ENCODE data around the gene ADAM19.

The ADAM19 gene

DNA sequence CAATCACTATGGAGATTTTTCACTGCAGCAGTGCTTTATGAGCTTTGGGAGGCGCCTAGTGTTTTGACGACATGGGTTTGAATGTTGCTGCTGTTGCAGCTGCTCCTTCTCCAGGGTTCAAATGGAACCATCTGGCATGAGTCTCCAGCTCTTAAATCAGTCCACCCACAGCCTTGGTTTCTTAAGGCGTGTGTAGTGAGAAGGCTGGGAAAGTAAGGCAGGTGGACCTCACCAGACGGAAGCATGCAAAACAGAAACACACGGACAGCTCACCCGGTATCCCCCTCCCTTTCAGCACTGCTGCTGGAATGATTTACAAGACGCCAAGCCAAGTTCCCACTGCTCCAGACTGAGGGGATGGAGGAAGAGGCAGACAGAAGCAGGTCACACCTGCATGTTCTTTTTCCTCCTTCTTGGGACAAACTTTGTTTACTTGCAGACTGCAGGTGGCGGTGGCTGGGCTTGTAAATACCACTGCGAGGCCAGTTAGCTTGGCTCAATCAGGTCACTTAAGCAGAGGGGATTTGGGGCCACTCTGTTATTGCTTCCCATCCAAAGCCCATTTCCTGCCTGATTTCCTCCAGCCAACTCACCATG lies 47.4 kb downstream of the ADAM19 start:
- Histone ChIP-seq H4K91ac (ENCODE audit: low read length) (no peak overlapping the region), H3K27me3 (ENCODE audit: control insufficient read depth in 1 of 2, insufficient read depth in 1 of 2, low read length in 2 of 2) (no peaks in the 10 kb centered on the region), H2BK15ac (ENCODE audit: low read depth, poor library complexity, severe bottlenecking) (no peak overlapping the region), H3K9ac (ENCODE audit: low read length) (no peak overlapping the region), H2BK120ac (ENCODE audit: low read depth, low read length) (no peak overlapping the region), H2BK5ac (ENCODE audit: low read depth, low read length, poor library complexity, severe bottlenecking) (no peak overlapping the region), H4K8ac (ENCODE audit: low read length) (no peak overlapping the region), H3K23ac (ENCODE audit: low read length in 2 of 2) (no peak overlapping the region), H3K4me1 (ENCODE audit: control insufficient read depth, insufficient read depth, low read depth, low read length) (peaks cover 5% of the 10 kb centered on the region), H2AK5ac (ENCODE audit: low read length, severe bottlenecking) (no peak overlapping the region), H3K9me3 (ENCODE audit: control insufficient read depth, low read length) (no peaks in the 10 kb centered on the region), H3K4me3 (ENCODE audit: insufficient read depth in 1 of 2, low read depth in 1 of 2, low read length in 2 of 2) (no peak overlapping the region), H3K4ac (ENCODE audit: low read depth in 1 of 2, low read length in 2 of 2) (no peak overlapping the region), H3K27ac (ENCODE audit: low read length, poor library complexity, severe bottlenecking) (no peak overlapping the region), H3K79me1 (replicated peaks; ENCODE audit: low read length, poor library complexity, severe bottlenecking) (peaks cover 50% of the 10 kb centered on the region), H3K14ac (ENCODE audit: low read length in 2 of 2) (no peak overlapping the region), H3K18ac (ENCODE audit: low read depth in 1 of 2, low read length in 2 of 2) (no peak overlapping the region), H3K36me3 (ENCODE audit: control insufficient read depth in 1 of 2, insufficient read depth in 2 of 2, low read depth in 1 of 2, low read length in 2 of 2) (peaks cover 0 to 42% of the 10 kb centered on the region in 2 experiments), H2BK12ac (ENCODE audit: low read length in 2 of 2) (no peak overlapping the region), H3K4me2 (ENCODE audit: low read length, poor library complexity, severe bottlenecking) (no peak overlapping the region), H2AFZ (ENCODE audit: low read depth, low read length) (no peak overlapping the region)
- peak; percentile 77 for DNase-seq
- 41% methylated on average over 7 of the region's 9 CpGs for WGBS

GRCh38 chr5:157524887-157525286 lies 50.7 kb downstream of the ADAM19 start:
- Histone ChIP-seq H2BK15ac (ENCODE audit: low read depth, poor library complexity, severe bottlenecking) (no peak overlapping the region), H3K4me3 (ENCODE audit: insufficient read depth in 1 of 2, low read depth in 1 of 2, low read length in 2 of 2) (no peak overlapping the region), H2BK12ac (ENCODE audit: low read length in 2 of 2) (peak overlapping the region in 1 of 2 experiments; percentile 46), H3K4ac (ENCODE audit: low read depth in 1 of 2, low read length in 2 of 2) (no peak overlapping the region), H2AK5ac (ENCODE audit: low read length, severe bottlenecking) (no peak overlapping the region), H3K4me1 (ENCODE audit: control insufficient read depth, insufficient read depth, low read depth, low read length) (peaks cover 10% of the 10 kb centered on the region), H3K14ac (ENCODE audit: low read length in 2 of 2) (no peak overlapping the region), H3K4me2 (ENCODE audit: low read length, poor library complexity, severe bottlenecking) (no peak overlapping the region), H2BK120ac (ENCODE audit: low read depth, low read length) (no peak overlapping the region), H3K18ac (ENCODE audit: low read depth in 1 of 2, low read length in 2 of 2) (no peak overlapping the region), H2BK5ac (ENCODE audit: low read depth, low read length, poor library complexity, severe bottlenecking) (no peak overlapping the region), H3K9me3 (ENCODE audit: control insufficient read depth, low read length) (no peaks in the 10 kb centered on the region), H4K8ac (ENCODE audit: low read length) (no peak overlapping the region), H3K27me3 (ENCODE audit: control insufficient read depth in 1 of 2, insufficient read depth in 1 of 2, low read length in 2 of 2) (no peaks in the 10 kb centered on the region), H2AFZ (ENCODE audit: low read depth, low read length) (no peak overlapping the region), H3K23ac (ENCODE audit: low read length in 2 of 2) (no peak overlapping the region), H4K91ac (ENCODE audit: low read length) (no peak overlapping the region), H3K27ac (ENCODE audit: low read length, poor library complexity, severe bottlenecking) (no peak overlapping the region), H3K36me3 (ENCODE audit: control insufficient read depth in 1 of 2, insufficient read depth in 2 of 2, low read depth in 1 of 2, low read length in 2 of 2) (peaks cover 0 to 30% of the 10 kb centered on the region in 2 experiments), H3K9ac (ENCODE audit: low read length) (no peak overlapping the region), H3K79me1 (replicated peaks; ENCODE audit: low read length, poor library complexity, severe bottlenecking) (peaks cover 45% of the 10 kb centered on the region)
- no peak for DNase-seq
- 95% methylated on average over 4 of the region's 4 CpGs for WGBS

DNA sequence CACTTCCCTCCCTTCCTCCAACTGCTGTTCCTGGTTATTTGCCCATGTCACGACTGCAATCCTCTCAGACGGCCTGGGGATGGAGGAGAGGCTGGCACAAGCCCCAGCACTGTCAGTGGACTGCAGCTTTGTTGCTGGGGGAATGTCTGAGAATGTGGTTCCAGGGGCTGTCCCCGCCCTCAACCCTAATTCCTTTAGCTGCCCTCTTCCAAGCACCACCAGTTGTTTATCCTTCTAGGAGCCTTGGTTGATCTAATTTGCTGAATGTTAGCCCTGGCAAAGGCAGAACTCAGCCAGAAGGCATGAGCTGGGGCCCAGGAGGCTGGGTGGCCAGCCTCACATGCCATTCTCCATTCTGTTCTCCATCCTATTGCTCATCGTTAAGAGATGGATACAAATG lies 51.6 kb downstream of the ADAM19 start:
- Histone ChIP-seq H4K8ac (ENCODE audit: low read length) (no peak overlapping the region), H3K4me1 (ENCODE audit: control insufficient read depth, insufficient read depth, low read depth, low read length) (peaks cover 10% of the 10 kb centered on the region), H3K14ac (ENCODE audit: low read length in 2 of 2) (peak overlapping the region in 1 of 2 experiments; percentile 18), H3K23ac (ENCODE audit: low read length in 2 of 2) (no peak overlapping the region), H3K79me1 (replicated peaks; ENCODE audit: low read length, poor library complexity, severe bottlenecking) (peaks cover 44% of the 10 kb centered on the region), H3K36me3 (ENCODE audit: control insufficient read depth in 1 of 2, insufficient read depth in 2 of 2, low read depth in 1 of 2, low read length in 2 of 2) (peaks cover 0 to 34% of the 10 kb centered on the region in 2 experiments), H2BK12ac (ENCODE audit: low read length in 2 of 2) (no peak overlapping the region), H2AFZ (ENCODE audit: low read depth, low read length) (no peak overlapping the region), H2AK5ac (ENCODE audit: low read length, severe bottlenecking) (no peak overlapping the region), H3K27me3 (ENCODE audit: control insufficient read depth in 1 of 2, insufficient read depth in 1 of 2, low read length in 2 of 2) (no peaks in the 10 kb centered on the region), H3K4me2 (ENCODE audit: low read length, poor library complexity, severe bottlenecking) (no peak overlapping the region), H3K4ac (ENCODE audit: low read depth in 1 of 2, low read length in 2 of 2) (no peak overlapping the region), H4K91ac (ENCODE audit: low read length) (no peak overlapping the region), H3K27ac (ENCODE audit: low read length, poor library complexity, severe bottlenecking) (no peak overlapping the region), H2BK5ac (ENCODE audit: low read depth, low read length, poor library complexity, severe bottlenecking) (no peak overlapping the region), H3K4me3 (ENCODE audit: insufficient read depth in 1 of 2, low read depth in 1 of 2, low read length in 2 of 2) (no peak overlapping the region), H3K9ac (ENCODE audit: low read length) (no peak overlapping the region), H2BK120ac (ENCODE audit: low read depth, low read length) (no peak overlapping the region), H3K18ac (ENCODE audit: low read depth in 1 of 2, low read length in 2 of 2) (no peak overlapping the region), H3K9me3 (ENCODE audit: control insufficient read depth, low read length) (no peaks in the 10 kb centered on the region), H2BK15ac (ENCODE audit: low read depth, poor library complexity, severe bottlenecking) (no peak overlapping the region)
- 96% methylated on average over 4 of the region's 4 CpGs for WGBS
- no peak for DNase-seq

- 88% methylated on average over 5 of the region's 5 CpGs for WGBS
- Histone ChIP-seq H2AK5ac (ENCODE audit: low read length, severe bottlenecking) (no peak overlapping the region), H3K4me2 (ENCODE audit: low read length, poor library complexity, severe bottlenecking) (no peak overlapping the region), H3K4me3 (ENCODE audit: insufficient read depth in 1 of 2, low read depth in 1 of 2, low read length in 2 of 2) (no peak overlapping the region), H3K9me3 (ENCODE audit: control insufficient read depth, low read length) (no peaks in the 10 kb centered on the region), H3K27ac (ENCODE audit: low read length, poor library complexity, severe bottlenecking) (no peak overlapping the region), H4K8ac (ENCODE audit: low read length) (no peak overlapping the region), H3K14ac (ENCODE audit: low read length in 2 of 2) (peak overlapping the region in 1 of 2 experiments; percentile 11), H2AFZ (ENCODE audit: low read depth, low read length) (no peak overlapping the region), H3K79me1 (replicated peaks; ENCODE audit: low read length, poor library complexity, severe bottlenecking) (peaks cover 47% of the 10 kb centered on the region), H3K27me3 (ENCODE audit: control insufficient read depth in 1 of 2, insufficient read depth in 1 of 2, low read length in 2 of 2) (no peaks in the 10 kb centered on the region), H3K23ac (ENCODE audit: low read length in 2 of 2) (no peak overlapping the region), H2BK5ac (ENCODE audit: low read depth, low read length, poor library complexity, severe bottlenecking) (no peak overlapping the region), H3K4me1 (ENCODE audit: control insufficient read depth, insufficient read depth, low read depth, low read length) (peaks cover 11% of the 10 kb centered on the region), H3K18ac (ENCODE audit: low read depth in 1 of 2, low read length in 2 of 2) (peak overlapping the region in 1 of 2 experiments; percentile 48), H4K91ac (ENCODE audit: low read length) (no peak overlapping the region), H2BK120ac (ENCODE audit: low read depth, low read length) (no peak overlapping the region), H2BK12ac (ENCODE audit: low read length in 2 of 2) (peak overlapping the region in 1 of 2 experiments; percentile 18), H3K36me3 (ENCODE audit: control insufficient read depth in 1 of 2, insufficient read depth in 2 of 2, low read depth in 1 of 2, low read length in 2 of 2) (peaks cover 0 to 41% of the 10 kb centered on the region in 2 experiments), H3K4ac (ENCODE audit: low read depth in 1 of 2, low read length in 2 of 2) (peak overlapping the region in 1 of 2 experiments; percentile 49), H2BK15ac (ENCODE audit: low read depth, poor library complexity, severe bottlenecking) (no peak overlapping the region), H3K9ac (ENCODE audit: low read length) (no peak overlapping the region)
- DNase-seq = no peak
Measured at GRCh38 chr5:157521704-157522029, 53.9 kb downstream of the ADAM19 start.

All from mesenchymal stem cell (in vitro differentiated cells and primary cell).